ENCODE data around the gene SCNN1B.

DNA sequence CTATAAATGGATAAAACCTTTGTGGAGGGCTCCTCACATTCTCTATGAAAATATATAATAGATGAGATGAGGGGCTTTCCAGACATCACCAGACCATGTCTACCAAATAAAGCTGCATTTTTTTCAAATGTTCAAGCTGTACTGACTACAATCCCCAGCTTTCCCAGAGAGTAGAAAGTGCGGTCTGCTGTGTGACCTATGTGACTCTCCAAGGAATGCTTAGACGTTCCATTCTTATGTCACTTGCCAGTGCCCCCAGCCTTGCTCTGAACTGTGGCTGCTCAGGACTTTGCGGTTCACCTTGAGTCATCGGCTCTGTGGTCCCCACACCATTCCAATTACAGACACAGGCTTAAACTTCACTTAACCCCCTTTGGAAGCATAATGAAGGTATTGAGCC lies 47.8 kb upstream of the SCNN1B start:
- TF ChIP-seq, protein P1, sequence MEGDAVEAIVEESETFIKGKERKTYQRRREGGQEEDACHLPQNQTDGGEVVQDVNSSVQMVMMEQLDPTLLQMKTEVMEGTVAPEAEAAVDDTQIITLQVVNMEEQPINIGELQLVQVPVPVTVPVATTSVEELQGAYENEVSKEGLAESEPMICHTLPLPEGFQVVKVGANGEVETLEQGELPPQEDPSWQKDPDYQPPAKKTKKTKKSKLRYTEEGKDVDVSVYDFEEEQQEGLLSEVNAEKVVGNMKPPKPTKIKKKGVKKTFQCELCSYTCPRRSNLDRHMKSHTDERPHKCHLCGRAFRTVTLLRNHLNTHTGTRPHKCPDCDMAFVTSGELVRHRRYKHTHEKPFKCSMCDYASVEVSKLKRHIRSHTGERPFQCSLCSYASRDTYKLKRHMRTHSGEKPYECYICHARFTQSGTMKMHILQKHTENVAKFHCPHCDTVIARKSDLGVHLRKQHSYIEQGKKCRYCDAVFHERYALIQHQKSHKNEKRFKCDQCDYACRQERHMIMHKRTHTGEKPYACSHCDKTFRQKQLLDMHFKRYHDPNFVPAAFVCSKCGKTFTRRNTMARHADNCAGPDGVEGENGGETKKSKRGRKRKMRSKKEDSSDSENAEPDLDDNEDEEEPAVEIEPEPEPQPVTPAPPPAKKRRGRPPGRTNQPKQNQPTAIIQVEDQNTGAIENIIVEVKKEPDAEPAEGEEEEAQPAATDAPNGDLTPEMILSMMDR (conservative IDR thresholded peaks at IDR 0.05) = no peak
- no peak for TF ChIP-seq ZFX (IDR thresholded peaks at IDR 0.05)

Data from C4-2B (cell line).